Neutrophil (primary cell): ENCODE measurements around the gene USP47.

Source experiments
- H3K27ac ChIP-seq: fragments of 200-600 bp; sonication (generic); 2 replicates; pipeline ENCODE4 v1.5.1; 2016; ENCODE audit warnings: mild to moderate bottlenecking, moderate library complexity
- H3K27me3 ChIP-seq: fragments of 200-600 bp; sonication (generic); 2 replicates; pipeline ENCODE4 v1.6.0; 2016; ENCODE audit warnings: mild to moderate bottlenecking
- H3K36me3 ChIP-seq: fragments of 200-600 bp; sonication (generic); 2 replicates; pipeline ENCODE4 v1.5.1; 2017
- H3K4me1 ChIP-seq, 2 experiments: fragments of 200-600 bp in 1 of 2; sonication (generic) in 1 of 2; 1 replicate in 1 of 2; 2 replicates in 1 of 2; pipeline versions ENCODE4 v1.5.1 to v1.6.1; 2013 to 2016; ENCODE audit warnings: low read depth in 1 of 2, low read length in 1 of 2, mild to moderate bottlenecking in 1 of 2, moderate library complexity in 1 of 2; ENCODE audit not compliant: control insufficient read depth in 1 of 2, insufficient read depth in 1 of 2
- H3K4me3 ChIP-seq, 2 experiments: fragments of 200-600 bp in 1 of 2; sonication (generic) in 1 of 2; 1 replicate in 1 of 2; 2 replicates in 1 of 2; pipeline ENCODE4 v1.5.1; 2013 to 2016; ENCODE audit warnings: low read depth in 1 of 2, low read length in 1 of 2, mild to moderate bottlenecking in 1 of 2, moderate library complexity in 1 of 2
- H3K9me3 ChIP-seq: fragments of 200-600 bp; sonication (generic); 2 replicates; pipeline ENCODE4 v1.5.1; 2016
- CTCF ChIP-seq: fragments of 200-600 bp; sonication (generic); IDR thresholded peaks from 2 replicates; pipeline ENCODE4 v1.5.1; 2016; ENCODE audit warnings: antibody characterized with exemption

The USP47 gene

GRCh38 chr11:11864332-11864731 is 22.6 kb downstream of the USP47 start:
- H3K27me3 ChIP-seq = no peaks in the 10 kb centered on the region
- no peak for TF ChIP-seq CTCF
- H3K36me3 ChIP-seq = no peaks in the 10 kb centered on the region
- peaks cover 0 to 8% of the 10 kb centered on the region in 2 experiments for H3K4me1 ChIP-seq
- no peak overlapping the region for H3K4me3 ChIP-seq
- no peak overlapping the region for H3K27ac ChIP-seq
- no peaks in the 10 kb centered on the region for H3K9me3 ChIP-seq

- H3K4me3 ChIP-seq = no peak overlapping the region
- no peaks in the 10 kb centered on the region for H3K27me3 ChIP-seq
- peaks cover 0 to 8% of the 10 kb centered on the region in 2 experiments for H3K4me1 ChIP-seq
- no peaks in the 10 kb centered on the region for H3K9me3 ChIP-seq
- no peak overlapping the region for H3K27ac ChIP-seq
- no peaks in the 10 kb centered on the region for H3K36me3 ChIP-seq
- no peak for TF ChIP-seq CTCF
Observed at GRCh38 chr11:11864803-11865202, 23.0 kb downstream of the USP47 start.

GRCh38 chr11:11865449-11865848 is 23.7 kb downstream of the USP47 start:
- no peaks in the 10 kb centered on the region for H3K36me3 ChIP-seq

GRCh38 chr11:11866203-11866602 is 24.4 kb downstream of the USP47 start:
- Histone ChIP-seq H3K27ac (no peak overlapping the region), H3K9me3 (no peaks in the 10 kb centered on the region), H3K27me3 (no peaks in the 10 kb centered on the region), H3K36me3 (no peaks in the 10 kb centered on the region), H3K4me1 (peaks cover 5 to 8% of the 10 kb centered on the region in 2 experiments), H3K4me3 (no peak overlapping the region)
- TF ChIP-seq CTCF = no peak

More at GRCh38 chr11:11865449-11865848, 23.7 kb downstream of the USP47 start:
- Histone ChIP-seq H3K27ac (no peak overlapping the region), H3K9me3 (no peaks in the 10 kb centered on the region), H3K4me3 (no peak overlapping the region), H3K4me1 (peaks cover 2 to 8% of the 10 kb centered on the region in 2 experiments), H3K27me3 (no peaks in the 10 kb centered on the region)
- no peak for TF ChIP-seq CTCF

- Histone ChIP-seq H3K27me3 (no peaks in the 10 kb centered on the region), H3K9me3 (no peaks in the 10 kb centered on the region), H3K4me3 (no peak overlapping the region), H3K27ac (no peak overlapping the region), H3K36me3 (no peaks in the 10 kb centered on the region), H3K4me1 (peaks cover 13 to 17% of the 10 kb centered on the region in 2 experiments)
- no peak for TF ChIP-seq CTCF
Observed at GRCh38 chr11:11867720-11868119, 25.9 kb downstream of the USP47 start.

- H3K9me3 ChIP-seq = no peaks in the 10 kb centered on the region
- peaks cover 10 to 13% of the 10 kb centered on the region in 2 experiments for H3K4me1 ChIP-seq
- H3K4me3 ChIP-seq = no peak overlapping the region
- no peak for TF ChIP-seq CTCF
- H3K27ac ChIP-seq = peak overlapping the region; percentile 1
- H3K27me3 ChIP-seq = no peaks in the 10 kb centered on the region
- no peaks in the 10 kb centered on the region for H3K36me3 ChIP-seq
Observed at GRCh38 chr11:11871991-11872401, 30.2 kb downstream of the USP47 start.
